Activated T-cell treated with anti-CD3 and anti-CD28 coated beads for 4 hours (primary cell): ENCODE data around the gene MYL10.
"Not testable (repeated sequence)": the region's sequence is repeated elsewhere in the genome, so short reads cannot be mapped to it uniquely, and the experiment has no call there.

Source experiments
- DNase-seq: peaks from one replicate; pipeline ENCODE4 v3.0.0-alpha.2; 2020

Gene MYL10

GRCh38 chr7:101650579-101651081 is 21.5 kb upstream of the MYL10 start:
- no peak for DNase-seq

GRCh38 chr7:101647876-101648275 is 18.8 kb upstream of the MYL10 start:
- not testable (repeated sequence) for DNase-seq

GRCh38 chr7:101645951-101646350 is 16.9 kb upstream of the MYL10 start:
- DNase-seq = no peak

- DNase-seq = no peak
Measured at GRCh38 chr7:101644879-101645278, 15.8 kb upstream of the MYL10 start.

- DNase-seq = not testable (repeated sequence)
Measured at GRCh38 chr7:101639127-101639526, 10.0 kb upstream of the MYL10 start.

GRCh38 chr7:101636822-101637623 is 7.9 kb upstream of the MYL10 start:
- no peak for DNase-seq

GRCh38 chr7:101635484-101635883 is 6.4 kb upstream of the MYL10 start:
- DNase-seq = no peak

- DNase-seq = no peak
Measured at GRCh38 chr7:101634196-101634717, 5.2 kb upstream of the MYL10 start.

GRCh38 chr7:101633511-101633910 is 4.4 kb upstream of the MYL10 start:
- DNase-seq = no peak

GRCh38 chr7:101632641-101633040 is 3.5 kb upstream of the MYL10 start:
- no peak for DNase-seq

GRCh38 chr7:101631224-101631714 is 2.2 kb upstream of the MYL10 start:
- DNase-seq = no peak

GRCh38 chr7:101630591-101630990 is 1.5 kb upstream of the MYL10 start:
- no peak for DNase-seq

GRCh38 chr7:101628522-101628921 is 574 bp downstream of the MYL10 start:
- DNase-seq = no peak

GRCh38 chr7:101626758-101627157 is 2.3 kb downstream of the MYL10 start:
- DNase-seq = no peak

GRCh38 chr7:101626069-101626671 is 2.9 kb downstream of the MYL10 start:
- no peak for DNase-seq

GRCh38 chr7:101625031-101625791 is 3.9 kb downstream of the MYL10 start:
- no peak for DNase-seq

- DNase-seq = no peak
Measured at GRCh38 chr7:101624246-101625001, 4.7 kb downstream of the MYL10 start.

GRCh38 chr7:101622609-101623173 is 6.4 kb downstream of the MYL10 start:
- no peak for DNase-seq

GRCh38 chr7:101620991-101621390 is 8.1 kb downstream of the MYL10 start:
- no peak for DNase-seq

GRCh38 chr7:101620395-101620794 is 8.7 kb downstream of the MYL10 start:
- DNase-seq = no peak

- no peak for DNase-seq
Measured at GRCh38 chr7:101618916-101619315, 10.2 kb downstream of the MYL10 start.

- DNase-seq = no peak
Measured at GRCh38 chr7:101618207-101618839, 10.8 kb downstream of the MYL10 start.
